ENCODE measurements around the gene CLEC4C.
"Not testable (repeated sequence)": the region's sequence is repeated elsewhere in the genome, so short reads cannot be mapped to it uniquely, and the experiment has no call there.

The CLEC4C gene, protein sequence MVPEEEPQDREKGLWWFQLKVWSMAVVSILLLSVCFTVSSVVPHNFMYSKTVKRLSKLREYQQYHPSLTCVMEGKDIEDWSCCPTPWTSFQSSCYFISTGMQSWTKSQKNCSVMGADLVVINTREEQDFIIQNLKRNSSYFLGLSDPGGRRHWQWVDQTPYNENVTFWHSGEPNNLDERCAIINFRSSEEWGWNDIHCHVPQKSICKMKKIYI

DNA sequence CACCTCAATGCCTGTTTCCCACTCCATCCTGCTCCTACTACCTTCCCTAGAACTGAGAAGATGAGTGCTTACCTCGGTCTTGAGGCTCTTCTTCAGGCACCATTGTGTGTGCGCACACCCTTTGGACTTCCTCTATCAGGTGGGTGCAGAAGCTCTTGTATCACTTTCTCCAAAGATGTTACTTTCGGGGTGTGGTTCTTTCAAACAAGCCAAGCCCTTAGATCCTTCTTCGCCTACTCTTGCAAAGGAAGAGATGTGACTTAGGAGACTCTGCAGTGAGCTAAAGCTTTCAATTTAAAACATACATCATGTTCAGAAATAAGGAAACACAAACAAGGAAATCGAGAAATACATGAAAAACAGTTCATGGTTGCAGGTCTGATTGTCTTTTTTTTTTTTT is at the start of gene CLEC4C:
TSS of gene CLEC4C (minus strand) at position 130 of the 400 bp plus-strand sequence. CDS start at position 103, 27 bp downstream.
- no peak for DNase-seq (ENCODE audit: low read depth)

DNA sequence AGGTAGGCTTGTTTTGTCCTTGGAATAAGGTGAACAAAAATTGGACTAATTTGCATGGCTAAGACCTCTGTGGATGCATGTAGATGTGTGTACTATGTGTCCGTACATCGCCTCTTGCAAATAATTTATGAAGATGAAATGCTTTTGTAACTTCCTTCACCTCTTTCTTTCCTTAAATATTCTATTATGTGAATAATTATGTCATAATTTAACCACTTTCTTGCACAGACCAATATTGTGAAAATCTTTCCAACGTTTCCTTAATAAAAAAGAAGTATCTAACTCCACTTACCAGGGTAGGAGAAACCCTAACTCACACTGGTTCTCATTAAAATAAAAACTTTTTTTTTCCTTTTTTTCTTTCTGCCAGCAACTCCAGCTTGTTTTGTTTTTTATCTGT is 46.0 kb upstream of the CLEC4C start:
- no peak for DNase-seq (ENCODE audit: low read depth)

DNA sequence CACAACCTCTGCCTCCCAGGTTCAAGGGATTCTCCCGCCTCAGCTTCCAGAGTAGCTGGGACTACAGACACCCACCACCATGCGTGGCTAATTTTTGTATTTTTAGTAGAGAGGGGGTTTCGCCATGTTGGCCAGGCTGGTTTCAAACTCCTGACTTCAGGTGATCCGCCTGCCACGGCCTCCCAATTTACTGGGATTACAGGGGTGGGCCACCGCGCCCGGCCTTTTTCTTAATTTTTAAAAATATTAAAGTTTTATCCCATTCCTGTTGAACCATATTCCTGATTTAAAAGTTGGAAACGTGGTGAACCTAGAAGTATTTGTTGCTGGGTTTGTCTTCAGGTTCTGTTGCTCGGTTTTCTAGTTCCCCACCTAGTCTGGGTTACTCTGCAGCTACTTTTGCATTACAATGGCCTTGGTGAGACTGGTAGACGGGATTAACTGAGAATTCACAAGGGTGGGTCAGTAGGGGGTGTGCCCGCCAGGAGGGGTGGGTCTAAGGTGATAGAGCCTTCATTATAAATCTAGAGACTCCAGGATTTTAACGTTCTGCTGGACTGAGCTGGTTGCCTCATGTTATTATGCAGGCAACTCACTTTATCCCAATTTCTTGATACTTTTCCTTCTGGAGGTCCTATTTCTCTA is 41.8 kb upstream of the CLEC4C start, which contains the start of gene NANOG:
TSS of gene NANOG (plus strand) at position 519 of the 645 bp plus-strand sequence. CDS start 213 bp downstream, outside the sequence.
- not testable (repeated sequence) for DNase-seq (ENCODE audit: low read depth)

DNA sequence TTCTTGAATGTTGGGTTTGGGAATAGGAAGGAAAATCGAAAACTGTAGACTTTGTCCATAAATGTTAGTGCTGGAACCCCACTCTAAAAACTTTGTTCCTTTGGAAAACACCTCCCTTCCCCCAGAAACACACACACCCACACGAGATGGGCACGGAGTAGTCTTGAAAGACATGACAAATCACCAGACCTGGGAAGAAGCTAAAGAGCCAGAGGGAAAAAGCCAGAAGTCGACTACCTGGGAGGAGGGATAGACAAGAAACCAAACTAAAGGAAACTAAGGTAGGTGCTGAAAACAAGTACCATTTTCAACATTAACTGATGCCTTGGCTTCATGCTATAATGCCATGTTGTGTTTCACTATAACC is 41.1 kb upstream of the CLEC4C start:
- no peak for DNase-seq (ENCODE audit: low read depth)

DNA sequence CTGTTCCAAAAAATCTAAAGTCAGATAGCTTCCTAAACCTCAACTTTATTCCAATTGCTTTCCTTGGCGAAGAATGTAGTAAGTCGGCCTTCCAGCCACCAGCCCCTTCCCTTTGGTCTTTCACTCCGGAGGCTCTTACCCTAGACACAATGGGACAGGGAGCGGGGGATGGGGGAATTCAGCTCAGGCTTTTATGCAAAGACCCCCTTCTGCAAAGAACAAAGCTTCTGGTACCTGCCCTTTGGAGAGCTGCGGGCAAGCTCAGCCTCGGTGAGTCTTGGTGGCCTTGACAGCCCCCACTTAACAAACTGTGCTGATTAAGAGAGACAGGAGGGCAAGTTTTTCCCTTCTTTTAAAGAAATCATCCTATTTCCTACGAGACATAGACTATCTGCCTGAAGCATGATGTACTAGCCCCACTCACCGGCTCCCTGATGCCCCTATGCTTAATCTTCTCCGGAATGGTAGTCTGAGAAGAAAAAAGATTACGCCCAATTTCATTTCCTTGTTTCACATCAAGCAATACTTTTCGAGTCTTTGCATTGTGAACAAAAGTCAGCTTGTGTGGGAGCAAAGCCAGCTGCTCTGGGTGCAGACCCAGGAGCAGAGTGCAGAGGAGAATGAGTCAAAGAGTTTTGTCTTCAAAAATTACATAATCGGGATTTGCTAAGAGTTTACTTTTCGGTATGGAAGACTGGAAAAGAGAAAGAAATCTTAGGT is 40.6 kb upstream of the CLEC4C start:
- no peak for DNase-seq (ENCODE audit: low read depth)

DNA sequence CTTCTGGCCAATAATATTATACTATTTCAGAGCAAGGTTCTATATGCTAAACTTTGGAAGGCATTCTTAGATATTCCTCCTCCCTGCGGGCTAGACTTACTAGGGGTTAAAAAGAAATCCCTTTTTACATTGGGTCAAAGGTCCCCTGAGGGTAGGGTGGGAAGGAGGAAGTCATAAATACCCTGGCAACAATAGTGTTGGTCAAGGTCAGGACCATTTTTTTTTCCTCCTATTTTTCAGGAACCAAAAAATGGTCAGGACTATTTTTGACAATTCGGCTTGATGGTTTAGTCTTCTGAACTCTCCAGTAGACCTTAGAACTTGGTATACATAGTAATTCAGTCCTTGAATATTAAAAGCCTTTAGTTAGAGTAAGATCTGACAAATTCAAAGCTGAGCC is 37.5 kb upstream of the CLEC4C start:
- DNase-seq (ENCODE audit: low read depth) = no peak

DNA sequence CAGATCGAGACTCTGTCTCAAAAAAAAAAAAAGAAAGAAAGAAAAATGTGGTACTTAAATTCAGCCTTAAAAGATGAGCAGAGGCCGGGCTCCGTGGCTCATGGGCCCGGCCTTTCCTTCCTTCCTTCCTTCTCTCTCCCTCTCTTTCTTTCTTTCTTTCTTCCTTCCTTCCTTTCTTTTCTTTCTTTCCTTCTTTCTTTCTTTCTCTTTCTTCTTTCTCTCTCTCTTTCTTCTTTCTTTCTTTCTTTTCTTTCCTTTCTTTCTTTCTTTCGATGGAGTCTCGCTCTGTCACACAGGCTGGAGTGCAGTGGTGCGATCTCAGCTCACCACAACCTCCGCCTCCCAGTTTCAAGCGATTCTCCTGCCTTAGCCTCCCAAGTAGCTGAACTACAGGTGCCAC is 36.3 kb upstream of the CLEC4C start:
- not testable (repeated sequence) for DNase-seq (ENCODE audit: low read depth)

DNA sequence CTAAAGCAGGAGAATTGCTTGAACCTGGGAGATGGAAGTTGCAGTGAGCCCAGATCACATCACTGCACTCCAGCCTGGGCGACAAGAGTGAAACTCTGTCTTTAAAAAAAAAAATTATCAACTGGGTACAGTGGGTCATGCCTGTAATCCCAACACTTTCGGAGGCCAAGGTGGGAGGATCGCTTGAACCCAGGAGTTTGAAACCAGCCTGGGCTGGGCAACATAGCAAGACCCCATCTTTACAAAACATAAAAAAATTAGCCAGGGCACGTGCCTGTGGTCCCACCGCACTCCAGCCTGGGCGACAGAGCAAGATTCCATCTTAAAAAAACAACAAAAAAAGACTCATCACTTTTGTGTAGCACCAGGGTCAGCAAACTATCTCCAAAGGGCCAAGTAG is 34.9 kb upstream of the CLEC4C start:
- no peak for DNase-seq (ENCODE audit: low read depth)

DNA sequence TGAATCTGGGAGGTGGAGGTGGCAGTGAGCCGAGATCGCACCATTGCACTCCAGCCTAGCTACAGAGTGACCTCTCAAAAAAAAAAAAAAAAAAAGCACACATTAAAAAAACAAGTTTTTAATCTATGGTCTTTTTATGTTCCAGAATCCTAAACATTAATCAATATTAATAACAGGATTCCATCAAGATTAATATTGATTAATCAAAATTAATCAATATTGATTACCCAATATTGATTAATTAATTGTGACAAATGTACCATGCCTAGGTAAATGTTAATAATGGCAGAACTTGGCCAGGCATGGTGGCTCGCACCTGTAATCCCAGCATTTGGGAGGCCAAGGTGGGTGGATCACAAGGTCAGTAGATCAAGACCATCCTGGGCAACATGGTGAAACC is 34.1 kb upstream of the CLEC4C start:
- no peak for DNase-seq (ENCODE audit: low read depth)

DNA sequence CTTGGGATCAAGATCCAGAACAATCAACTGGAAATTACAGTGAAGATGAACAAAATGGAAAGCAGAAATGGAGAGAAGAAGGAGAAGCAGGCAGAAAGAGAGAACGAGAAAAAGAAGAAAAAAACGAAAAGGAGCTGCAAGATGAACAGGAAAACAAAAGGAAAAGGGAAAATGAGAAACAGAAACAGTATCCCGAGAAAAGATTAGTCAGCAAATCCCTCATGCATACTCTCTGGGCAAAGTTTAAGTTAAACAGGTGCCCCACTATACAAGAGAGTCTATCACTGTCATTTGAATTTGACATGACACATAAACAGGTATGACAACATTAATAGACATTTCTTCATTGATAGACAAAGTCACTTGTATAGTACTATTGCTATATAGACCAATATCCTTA is 22.8 kb upstream of the CLEC4C start:
- no peak for DNase-seq (ENCODE audit: low read depth)

DNA sequence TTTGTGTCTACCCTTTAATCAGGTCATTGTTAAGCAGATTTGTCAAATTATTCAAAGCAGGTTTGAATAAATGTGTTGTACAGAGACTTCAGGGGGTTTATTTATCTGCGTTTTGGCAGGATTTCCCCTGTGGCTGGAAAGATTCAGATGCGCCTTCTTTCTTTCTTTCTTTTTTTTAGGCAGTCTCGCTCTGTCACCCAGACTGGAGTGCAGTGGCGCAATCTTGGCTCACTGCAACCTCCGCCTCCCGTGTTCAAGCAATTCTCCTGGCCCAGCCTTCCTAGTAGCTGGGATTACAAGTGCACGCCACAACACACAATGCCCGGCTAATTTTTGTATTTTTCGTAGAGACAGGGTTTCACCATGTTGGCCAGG is 11.6 kb upstream of the CLEC4C start:
- DNase-seq (ENCODE audit: low read depth) = no peak

DNA sequence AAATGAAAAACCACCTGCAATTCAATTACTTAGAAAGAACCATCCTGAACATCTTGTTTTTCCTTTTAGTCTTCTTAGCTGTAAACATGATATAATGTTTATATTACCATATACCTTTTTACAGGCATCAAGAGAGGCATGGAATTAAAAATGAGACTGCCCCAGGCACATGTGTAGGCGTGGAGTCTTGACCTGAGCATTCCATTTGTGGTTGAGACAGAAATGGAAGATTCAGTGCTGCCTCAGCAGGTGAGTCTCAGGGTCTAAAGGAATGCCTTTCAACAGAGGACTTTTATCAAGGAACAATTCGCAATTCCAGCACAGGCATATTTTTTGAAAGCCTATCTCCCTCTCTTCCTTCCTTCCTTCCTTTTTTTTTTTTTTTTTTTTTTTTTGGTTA is 9.8 kb upstream of the CLEC4C start:
- no peak for DNase-seq (ENCODE audit: low read depth)

DNA sequence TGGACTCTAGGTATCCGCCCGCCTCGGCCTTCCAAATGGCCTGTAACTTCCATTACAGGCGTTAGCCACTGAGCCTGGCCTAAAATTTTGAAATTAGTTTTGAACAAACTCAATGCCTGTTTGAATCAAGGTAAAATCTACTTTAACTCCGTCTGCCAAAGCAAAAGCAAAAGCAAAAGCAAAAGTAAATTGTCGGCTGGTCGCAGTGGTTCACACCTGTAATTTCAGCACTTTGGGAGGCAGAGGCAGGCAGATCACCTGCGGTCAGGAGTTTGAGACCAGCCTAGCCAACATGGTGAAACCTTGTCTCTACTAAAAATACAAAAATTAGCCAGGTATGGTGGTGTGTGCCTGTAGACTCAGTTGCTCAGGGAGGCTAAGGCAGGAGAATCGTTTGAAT is 8.5 kb upstream of the CLEC4C start:
- not testable (repeated sequence) for DNase-seq (ENCODE audit: low read depth)

DNA sequence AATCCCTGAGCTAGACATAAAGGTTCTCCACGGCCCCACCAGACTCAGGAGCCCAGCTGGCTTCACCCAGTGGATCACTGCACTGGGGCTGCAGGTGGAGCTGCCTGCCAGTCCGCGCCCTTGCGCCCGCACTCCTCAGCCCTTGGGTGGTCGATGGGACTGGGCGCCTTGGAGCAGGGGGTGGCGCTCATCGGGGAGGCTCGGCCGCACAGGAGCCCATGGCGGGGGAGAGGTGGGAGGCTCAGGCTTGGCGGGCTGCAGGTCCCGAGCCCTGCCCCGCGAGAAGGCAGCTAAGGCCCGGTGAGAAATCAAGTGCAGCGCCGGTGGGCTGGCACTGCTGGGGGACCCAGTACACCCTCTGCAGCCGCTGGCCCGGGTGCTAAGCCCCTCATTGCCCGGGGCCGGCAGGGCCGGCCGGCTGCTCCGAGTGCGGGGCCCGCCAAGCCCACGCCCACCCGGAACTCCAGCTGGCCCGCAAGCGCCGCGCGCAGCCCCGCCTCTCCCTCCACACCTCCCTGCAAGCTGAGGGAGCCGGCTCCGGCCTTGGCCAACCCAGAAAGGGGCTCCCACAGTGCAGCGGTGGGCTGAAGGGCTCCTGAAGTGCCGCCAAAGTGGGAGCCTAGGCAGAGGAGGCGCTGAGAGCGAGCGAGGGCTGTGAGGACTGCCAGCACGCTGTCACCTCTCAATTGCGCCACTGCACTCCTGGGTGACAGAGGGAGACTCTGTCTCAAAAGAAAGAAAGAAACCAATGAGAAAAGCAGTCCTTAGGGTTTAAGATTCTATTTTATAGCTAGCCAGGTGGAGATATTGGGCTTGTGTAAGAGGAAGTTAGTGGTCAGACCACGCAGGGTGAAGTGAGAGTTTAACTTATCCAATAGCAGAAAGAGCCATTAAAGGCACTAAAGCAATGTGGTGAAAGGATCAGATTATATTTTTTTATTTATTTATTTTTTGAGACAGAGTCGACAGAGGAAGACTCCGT is 5.1 kb upstream of the CLEC4C start:
- not testable (repeated sequence) for DNase-seq (ENCODE audit: low read depth)

DNA sequence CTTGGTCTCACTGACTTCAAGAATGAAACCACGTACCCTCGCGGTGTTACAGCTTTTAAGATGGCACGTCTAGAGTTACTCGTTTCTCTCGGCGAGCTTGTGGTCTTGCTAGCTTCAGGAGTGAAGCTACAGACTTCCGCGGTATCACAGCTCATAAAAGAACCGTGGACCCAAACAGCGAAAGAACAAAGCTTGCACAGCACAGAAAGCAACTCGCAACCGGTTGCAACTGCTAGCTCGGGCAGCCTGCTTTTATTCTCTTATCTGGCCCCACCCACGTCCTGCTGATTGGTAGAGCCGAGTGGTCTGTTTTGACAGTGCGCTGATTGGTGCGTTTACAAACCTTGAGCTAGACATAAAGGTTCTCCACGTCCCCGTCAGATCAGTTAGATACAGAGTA is 4.2 kb upstream of the CLEC4C start:
- no peak for DNase-seq (ENCODE audit: low read depth)

DNA sequence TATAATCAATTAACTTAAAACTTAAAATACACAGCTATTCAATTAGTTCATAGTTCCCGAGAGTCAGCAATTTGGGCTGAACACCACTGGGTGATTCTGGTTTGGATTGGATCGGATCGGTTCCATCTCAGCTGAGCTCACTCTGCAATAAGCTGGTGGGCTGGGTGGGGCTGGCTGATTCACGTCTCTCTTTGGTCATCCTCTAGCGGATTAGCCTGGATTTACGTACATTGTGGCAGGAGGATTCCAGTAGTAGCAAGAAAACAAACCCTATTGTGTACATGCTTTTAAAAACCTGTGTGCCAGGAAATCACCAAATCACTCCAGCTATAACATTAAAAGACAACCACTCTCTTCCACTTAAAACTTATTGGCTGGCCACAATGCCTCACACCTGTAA is 3.2 kb upstream of the CLEC4C start:
- no peak for DNase-seq (ENCODE audit: low read depth)

DNA sequence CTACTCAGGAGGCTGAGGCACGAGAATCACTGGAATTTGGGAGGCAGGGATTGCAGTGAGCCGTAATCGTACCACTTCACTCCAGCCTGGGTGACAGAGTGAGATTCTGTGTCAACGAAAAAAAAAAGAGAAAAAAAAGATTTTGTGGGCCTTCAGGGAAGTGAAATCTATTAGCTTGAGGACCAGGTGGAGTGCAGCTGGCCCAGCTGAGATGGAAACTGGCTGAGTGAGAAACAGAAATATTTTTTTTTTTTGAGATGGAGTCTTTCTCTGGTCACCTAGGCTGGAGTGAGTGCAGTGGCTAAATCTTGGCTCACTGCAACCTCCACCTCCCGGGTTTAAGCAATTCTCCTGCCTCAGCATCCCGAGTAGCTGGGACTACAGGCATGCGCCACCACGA is 2.3 kb upstream of the CLEC4C start:
- no peak for DNase-seq (ENCODE audit: low read depth)

DNA sequence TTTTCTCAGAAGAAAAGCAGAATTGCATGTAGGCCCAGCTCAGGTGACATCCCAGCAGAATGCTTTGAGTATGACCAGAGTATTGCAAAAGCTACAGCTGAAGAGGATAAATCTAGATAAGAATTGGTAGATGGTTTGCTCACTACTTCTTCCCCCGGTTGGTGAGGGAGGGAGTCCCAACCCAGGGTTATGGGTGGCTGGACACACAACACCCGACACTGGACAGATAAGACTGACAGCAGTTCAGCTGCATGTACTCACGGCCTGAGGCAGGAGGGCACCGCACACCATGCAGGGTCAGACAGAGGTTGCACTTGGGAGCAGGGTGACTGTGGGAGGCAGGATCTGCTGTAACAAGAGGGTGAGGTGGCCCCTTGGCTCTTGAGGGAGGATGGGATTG is 1.7 kb upstream of the CLEC4C start:
- DNase-seq (ENCODE audit: low read depth) = no peak

DNA sequence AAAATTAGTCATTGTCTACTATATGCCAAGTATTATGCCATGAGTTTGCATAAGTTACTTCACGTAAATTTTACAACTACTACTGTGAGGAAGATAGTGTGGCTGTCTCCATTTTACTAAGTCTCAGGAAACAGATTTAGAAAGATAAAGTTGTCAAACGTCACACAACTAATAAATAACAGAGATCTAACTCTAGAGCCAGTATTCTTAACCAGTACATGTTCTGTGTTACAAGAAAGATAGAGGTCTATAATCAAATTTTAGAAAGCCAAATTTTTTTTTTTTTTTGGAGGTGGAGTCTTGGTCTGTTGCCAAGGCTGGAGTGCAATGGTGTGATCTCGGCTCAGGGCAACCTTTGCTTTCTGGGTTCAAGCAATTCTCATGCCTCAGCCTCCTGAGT is 14.2 kb downstream of the CLEC4C start:
- DNase-seq (ENCODE audit: low read depth) = no peak

DNA sequence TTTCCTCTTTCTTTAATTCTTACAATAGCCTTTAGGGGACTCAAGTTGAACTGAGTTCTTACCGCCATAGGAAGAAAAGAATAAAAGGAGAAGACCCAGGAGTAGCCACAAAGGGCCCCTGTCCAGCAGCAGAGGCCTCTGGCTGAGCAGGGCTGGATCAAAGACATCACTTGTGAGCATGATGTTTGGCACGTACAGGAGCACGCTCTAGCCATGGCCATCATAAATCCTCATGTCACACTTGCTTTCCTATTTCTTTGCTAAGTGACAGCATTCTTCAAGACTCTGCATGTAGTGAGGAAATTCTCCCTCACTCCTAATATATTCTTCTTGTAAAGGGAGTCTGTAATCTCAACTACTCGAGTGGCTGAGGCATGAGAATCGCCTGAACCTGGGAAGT is 15.7 kb downstream of the CLEC4C start:
- no peak for DNase-seq (ENCODE audit: low read depth)

DNA sequence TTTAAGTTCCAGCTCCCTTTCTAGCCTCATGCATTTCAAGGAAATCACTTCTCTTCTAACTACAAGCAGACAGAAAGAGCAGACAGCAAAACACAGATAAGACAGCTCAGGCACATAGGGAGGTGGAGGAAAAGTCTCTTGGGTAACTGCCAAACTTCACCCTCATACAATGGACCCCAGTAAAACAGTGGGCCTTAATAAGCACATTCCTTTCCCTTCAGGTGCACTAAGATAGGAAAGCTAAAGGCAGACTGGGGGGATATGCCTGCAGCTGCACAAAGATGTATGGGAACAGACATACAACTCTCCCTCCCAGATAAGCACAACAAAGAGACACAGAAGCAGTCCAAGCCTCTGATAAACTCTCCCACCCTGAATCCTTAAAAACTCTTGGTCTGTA is 16.2 kb downstream of the CLEC4C start:
- DNase-seq (ENCODE audit: low read depth) = not testable (repeated sequence)

DNA sequence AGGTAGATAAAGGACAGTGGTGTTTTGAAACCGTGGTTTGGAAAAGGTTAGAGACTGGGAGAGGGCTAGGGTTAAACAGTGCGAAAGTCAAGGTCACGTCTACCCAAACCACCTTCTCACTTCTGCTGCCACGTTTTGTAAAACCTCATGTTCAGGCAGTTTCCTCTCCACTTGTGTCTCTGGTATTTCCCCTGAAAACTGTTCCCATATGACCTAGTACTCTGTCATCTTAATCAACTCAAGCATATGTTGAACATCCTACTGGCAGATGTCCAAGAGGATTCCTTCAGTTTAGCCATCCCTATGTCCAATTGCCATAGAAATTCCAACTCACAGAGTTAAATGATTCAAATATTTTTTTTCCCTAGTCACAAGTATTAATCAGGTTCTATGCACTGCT is 17.4 kb downstream of the CLEC4C start:
- no peak for DNase-seq (ENCODE audit: low read depth)

Data from T-helper 22 cell (primary cell).